ENCODE results near the gene CHCHD6.

Gene CHCHD6, protein sequence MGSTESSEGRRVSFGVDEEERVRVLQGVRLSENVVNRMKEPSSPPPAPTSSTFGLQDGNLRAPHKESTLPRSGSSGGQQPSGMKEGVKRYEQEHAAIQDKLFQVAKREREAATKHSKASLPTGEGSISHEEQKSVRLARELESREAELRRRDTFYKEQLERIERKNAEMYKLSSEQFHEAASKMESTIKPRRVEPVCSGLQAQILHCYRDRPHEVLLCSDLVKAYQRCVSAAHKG

DNA sequence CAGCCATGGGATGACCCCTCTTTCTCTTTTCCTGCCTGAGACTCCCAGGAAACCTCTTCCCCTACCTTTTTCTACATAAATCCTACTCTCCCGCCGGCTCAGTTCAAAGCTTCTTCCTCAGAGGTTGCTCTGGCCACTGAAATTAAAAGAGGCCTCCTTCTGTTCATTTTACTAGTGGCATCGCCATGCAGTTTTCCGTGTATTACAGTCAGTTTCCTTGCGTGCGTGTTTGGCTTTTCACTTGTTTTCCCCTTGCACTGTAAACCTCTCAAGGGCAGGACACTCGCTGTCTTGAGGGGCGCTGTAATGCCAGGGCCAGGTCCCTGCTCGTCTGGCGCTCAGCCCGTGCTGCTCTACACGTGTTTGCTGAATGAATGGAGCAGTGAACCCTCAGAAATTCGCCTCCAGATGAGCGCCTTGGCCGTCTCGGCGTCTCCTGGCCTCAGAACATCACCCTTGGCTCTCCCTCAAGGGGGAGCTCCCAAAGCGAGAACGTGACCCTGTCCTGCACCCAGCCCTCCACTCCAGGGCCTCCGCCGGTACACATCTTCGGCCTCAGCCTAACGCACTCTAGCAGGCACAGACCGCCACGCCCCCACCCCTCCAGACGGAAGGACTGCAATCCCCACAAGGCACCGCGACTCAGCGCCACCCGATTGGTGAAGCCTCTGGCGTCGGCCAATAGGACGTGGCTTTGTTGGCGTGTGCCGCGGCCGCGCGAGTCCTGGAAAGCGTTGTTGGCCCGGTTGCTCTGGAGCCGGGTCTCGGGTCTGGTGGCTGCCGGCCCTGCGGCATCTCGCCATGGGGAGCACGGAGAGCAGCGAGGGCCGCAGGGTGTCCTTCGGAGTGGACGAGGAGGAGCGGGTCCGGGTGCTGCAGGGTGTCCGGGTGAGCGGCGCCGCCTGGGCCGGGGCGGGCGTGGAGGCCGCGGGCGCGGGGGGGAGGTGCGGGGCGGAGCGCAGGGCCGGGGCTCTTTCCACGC is at the start of gene CHCHD6:
Gene CHCHD6 (plus strand): TSS at position 729 of the 982 bp plus-strand sequence. CDS start 73 bp downstream, at position 802.
- peak; percentile 90 to 94 for DNase-seq (ENCODE audit: low read depth in 2 of 2, low spot score in 1 of 2)

DNA sequence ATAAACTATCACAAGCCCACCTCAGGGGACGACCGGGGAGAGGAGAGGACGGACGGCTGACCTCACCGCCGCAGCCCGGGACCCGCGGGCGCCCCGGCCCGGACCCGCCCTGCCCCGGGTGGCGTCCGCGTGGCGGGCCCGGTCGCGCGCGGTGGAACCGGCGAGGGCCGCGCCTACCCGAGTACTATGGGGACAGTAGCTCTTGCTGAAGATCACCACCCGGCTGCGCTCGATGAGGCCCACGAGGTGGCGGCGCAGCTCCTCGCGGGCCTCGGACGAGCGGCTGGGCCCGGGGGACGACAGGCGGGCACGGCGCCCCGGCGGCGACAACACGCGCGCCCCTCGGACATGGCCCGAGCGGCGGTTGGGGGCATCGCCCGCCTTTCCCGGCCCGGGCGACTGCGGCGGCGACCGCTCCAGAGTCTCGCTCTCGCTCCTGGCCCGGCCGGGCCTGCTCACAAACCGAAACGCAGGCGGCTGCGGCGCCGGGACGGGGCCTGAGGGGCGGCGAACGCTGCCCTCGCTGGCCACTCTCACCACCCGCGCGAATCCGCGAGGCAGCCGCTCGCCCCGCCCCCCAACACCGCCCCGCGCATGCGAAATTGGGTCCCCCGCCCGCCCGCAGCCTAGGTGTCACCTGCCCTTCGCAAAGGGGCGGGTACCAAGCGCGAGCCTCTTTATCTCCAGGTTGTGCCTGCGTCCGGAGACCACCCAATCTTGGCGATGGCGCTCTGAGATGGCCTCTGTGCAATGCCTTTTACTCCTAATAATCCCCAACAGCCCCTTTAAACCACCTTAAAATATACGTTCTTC is 49.3 kb upstream of the CHCHD6 start, which contains the start of gene TXNRD3:
Gene TXNRD3 (minus strand): TSS at position 554 of the 813 bp plus-strand sequence.
- peak; percentile 47 to 59 for DNase-seq (ENCODE audit: low read depth in 2 of 2, low spot score in 1 of 2)

DNA sequence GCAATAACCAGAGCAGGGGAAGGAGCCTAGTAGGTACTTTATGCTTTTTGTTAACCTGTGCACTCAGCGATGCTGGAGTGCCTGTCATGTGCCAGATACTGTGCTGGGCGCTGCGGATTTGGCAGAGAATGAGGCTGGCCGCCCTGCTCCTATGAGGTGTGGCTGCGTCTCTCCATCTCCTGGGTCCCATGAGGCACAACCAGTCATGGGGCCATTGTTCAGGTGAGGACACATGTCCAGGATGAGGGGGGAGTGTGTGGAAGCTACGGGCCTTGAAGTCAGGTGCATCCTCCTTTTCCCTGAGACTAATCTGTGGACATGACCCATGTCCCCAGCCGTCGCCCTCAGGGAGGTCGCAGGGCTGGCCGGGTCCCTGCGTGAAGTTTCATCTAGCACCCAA is 48.2 kb upstream of the CHCHD6 start:
- DNase-seq (ENCODE audit: low read depth in 2 of 2, low spot score in 1 of 2), result no peak

DNA sequence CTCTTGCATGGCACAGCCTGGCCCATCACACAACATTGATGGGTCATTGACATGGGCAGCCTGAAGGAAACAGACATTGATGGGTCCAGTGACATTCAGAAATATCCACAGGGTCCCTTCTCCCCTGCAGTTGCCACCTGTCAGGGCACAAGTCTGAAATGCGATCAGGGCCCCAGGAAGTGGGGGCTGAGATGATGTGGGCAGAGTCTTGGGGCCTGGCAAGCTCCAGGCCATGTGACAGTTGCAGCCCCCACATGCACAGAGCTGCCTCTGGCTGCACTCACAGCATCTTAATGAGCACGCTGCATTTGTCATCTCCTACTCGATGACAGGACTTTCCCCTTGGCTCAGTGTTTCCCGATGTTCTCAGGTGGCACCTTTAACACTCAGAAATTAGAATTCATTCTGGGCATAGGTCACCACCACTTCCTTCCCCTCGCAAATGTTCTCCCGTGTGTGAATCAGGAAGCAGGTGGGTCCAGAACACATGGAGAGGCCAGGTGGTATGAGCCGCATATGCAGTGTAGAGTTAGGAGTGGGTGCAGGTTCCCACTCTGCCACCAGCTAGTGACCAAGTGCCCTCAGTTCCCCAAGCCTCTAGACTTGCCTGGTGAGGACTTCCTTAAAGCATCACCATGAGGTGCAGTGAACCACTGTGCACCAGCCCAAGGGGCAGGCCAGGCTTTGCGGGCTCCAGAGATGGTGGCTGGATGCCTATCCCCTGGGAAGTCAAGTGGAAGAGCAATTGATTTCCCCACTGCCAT is 47.5 kb upstream of the CHCHD6 start:
- DNase-seq (ENCODE audit: low read depth in 2 of 2, low spot score in 1 of 2), result no peak

DNA sequence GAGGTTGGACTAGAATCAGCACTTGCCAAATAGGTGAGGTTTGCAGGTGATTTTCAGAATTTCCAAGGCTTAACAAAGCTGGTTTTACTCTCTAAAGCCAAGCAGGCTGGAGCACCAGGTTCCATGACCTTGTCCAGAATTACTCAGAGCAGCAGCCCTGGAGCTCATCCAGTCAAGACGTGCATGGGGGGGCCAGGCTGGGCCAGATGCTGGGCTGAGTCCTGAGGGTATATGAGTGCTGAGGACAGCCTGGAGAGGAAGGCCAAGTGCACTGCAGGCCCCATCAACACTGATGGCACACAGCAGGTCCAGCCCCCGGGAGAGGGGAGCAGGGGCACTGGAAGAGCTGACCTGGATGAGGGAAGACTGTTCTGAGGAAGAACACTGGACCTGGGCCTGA is 46.1 kb upstream of the CHCHD6 start:
- DNase-seq (ENCODE audit: low read depth in 2 of 2, low spot score in 1 of 2), result no peak

DNA sequence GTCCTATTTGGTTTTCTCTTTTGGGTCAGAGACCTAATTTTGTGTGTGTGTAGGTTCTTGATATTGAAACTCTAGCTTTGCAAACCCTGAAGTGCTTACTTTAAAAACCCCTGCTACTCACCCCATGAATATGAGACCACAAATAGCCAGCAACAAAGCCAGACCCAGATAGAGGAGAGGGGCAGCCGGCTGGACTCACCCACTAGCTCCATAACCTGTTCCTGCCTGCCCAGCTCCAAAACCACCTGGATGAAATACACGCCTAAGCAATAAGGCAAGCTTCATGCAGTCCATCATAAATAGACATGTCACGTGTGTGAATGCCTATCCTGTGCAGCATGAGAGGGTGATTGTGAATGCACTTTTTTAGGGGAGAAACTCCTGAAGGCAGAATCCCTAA is 45.5 kb upstream of the CHCHD6 start:
- DNase-seq (ENCODE audit: low read depth in 2 of 2, low spot score in 1 of 2), result no peak

DNA sequence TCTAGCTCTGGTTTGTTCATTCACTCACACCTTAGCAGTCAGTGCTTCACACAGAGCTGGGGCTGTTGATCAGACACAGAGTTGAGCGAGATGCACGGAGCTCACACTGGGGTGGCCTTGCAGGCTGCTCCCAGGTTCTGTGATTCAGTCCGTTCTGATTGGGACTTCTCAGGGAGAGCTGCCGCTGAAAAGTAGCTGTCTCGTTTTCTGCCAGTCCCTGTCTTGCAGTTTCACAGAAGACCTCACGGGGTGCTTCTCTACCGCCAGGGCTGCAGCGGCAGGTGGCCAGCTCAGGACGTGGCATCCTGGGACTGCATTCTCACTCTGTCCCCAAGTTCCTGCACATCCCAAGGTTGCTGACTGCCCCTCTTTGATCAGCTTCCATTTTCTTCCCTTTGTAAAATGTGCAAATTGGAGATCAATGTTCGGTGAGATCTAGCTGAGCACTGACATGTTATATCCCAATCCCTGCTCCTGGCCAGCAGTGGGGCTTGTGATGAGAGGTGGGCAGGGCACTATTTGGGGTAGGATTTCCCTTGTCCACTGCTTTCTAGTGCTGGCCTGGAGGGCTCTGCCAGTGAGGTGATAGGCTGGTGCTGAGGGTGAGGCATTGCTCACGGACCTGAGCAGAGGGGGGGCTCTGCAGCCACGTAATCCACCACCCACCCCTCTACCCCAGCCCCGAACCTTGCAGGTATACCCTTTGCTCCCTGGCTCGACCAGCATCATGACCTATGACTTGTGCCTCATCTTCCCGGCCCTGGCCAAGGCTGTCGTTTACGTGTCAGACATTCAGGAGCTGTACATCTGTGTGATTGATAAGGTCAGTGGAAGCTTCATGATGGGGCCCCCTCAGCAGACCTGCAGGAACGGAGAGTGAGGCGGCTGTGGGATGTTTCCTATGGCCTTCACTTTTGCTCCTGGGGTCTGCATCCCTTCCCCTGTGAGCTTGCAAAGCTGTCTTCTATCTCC is 43.8 kb upstream of the CHCHD6 start:
- no peak for DNase-seq (ENCODE audit: low read depth in 2 of 2, low spot score in 1 of 2)

DNA sequence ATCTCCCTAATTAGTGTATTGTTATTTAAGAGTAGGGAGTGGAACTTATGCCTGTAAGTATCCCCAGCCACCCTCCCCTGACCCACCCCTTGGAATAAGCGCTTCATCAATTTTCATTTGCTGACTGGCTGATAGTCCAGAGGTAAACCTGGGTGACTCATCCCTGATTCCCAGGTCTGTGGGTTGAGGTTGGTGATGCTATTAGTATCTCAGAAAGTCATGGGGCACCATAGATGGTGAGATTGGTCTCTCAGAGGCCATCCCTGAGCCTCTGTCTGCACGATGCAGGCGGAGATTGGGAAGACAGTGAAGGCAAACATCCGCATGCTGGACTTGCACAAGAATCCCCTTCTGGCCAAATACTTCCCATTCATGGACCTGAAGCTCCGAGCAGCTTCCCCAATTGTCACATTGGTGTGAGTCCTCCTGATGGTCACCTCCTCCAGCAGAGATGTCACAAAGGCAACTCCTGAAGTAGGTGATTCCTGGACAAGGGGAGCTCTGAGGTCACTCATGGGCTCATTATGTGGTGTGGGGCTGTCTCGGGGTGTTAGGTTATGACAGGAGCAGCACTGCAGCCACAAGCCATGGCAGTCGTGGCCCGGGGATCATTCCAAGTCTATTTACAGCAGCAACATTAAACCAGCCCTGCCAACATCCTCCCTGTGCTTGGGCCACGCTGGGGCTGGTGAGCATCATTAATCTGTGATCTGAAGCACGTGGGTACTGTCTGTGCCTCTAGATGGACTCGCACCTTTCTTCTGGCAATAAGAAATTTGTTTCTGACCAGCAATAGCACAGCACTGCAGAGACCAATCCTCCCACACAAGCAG is 42.3 kb upstream of the CHCHD6 start:
- no peak for DNase-seq (ENCODE audit: low read depth in 2 of 2, low spot score in 1 of 2)

DNA sequence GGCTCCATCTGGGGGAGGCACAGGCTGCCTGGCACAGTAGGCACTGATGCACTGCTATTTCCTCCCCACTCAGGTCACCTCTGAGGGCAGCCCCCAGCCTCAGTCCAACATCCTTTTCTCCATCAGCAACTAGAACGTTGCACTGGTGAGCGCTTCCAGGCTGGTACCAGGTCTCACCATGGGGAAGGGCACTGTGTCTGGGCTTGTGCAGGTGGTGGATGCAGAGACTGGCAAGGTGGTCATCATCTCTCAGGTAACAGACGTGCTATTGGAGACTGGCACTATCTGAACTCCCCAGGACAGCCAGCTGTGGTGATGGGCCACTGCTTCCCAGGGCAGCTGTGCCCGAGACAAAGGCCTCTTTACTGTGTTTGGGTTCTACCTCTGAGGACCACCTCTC is 40.8 kb upstream of the CHCHD6 start:
- no peak for DNase-seq (ENCODE audit: low read depth in 2 of 2, low spot score in 1 of 2)

DNA sequence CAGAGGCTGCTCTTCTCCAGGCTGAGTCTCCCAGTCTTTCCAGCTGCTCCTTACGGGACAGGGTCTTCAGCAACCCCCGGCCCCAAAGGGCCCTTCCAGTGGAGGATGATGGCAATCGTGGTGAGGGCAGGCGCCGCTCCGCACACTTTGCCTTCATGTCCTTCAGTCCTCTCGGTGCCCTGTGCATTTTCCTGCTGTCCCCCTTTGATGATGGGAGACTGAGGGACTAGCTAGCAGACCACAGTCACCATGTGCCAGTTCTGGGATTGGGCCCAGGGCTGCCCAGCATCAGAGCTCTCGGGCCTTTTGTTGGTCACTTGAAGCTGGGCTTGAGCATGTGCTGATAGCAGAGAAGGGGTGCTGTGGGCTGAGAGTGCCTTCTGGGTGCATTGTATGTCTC is 40.3 kb upstream of the CHCHD6 start:
- no peak for DNase-seq (ENCODE audit: low read depth in 2 of 2, low spot score in 1 of 2)

DNA sequence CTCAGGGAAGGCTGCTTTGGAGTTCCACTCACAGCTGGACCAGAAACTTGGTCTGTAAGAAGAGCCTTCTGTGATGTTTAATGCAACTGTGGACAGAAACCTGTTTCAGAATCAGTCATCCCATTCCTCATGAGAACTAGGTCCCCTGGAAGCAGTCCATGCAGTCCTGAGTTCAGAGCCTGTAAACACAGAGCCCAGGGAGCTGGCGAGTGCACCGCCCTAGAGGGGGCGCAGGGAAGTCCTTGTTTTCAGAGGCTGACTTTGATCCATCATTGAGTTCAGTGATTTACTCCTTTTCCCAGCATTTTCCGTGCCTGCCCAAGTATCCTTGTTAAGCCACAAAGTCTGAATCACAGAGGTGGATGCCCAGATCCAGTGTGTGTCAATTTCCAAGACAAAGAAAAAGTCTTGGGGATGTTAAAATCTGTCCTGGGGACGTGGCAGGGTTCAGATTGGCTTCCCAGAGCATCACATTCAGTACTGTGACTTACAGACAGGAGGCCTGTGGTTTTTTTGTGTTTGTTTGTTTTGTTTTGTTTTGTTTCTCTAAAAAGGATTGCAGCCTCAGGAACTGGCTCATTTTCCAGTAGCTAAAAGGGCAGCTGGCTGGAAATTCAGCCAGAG is 39.3 kb upstream of the CHCHD6 start:
- no peak for DNase-seq (ENCODE audit: low read depth in 2 of 2, low spot score in 1 of 2)

DNA sequence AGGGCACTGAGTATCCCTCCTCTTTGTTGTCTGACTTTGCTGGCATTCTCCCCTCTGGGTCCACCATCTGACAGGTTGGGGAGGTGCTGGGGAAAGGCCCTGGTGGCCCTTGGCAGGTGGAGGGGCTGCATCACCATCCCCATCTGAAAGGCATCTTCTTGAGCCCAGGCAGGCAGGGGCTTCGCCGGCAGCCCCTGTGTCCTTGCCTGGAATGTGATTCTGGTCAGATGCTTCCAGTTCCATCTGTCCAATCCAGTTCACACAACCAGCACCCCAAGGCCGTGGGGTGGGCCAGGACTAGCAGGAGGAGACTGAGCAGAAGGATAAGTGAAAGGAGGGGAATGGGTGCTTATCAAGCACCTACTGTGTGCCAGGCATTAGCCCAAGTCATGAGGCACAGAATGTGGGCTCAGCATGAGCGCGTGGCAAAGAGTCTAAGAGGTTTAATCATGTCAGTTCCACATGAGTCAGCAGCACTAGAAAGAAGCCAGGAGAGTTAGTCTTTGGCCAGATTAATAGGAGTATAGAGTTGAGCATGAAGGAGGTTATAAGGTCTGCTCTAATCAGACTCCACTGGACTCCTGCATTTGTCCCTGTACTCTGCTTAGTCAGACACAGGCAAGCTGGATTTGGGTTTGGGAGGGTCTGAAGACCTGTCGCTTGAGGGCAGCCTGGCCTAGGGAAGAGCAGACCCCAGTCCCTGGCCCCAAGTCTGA is 38.7 kb upstream of the CHCHD6 start:
- DNase-seq (ENCODE audit: low read depth in 2 of 2, low spot score in 1 of 2), result no peak

DNA sequence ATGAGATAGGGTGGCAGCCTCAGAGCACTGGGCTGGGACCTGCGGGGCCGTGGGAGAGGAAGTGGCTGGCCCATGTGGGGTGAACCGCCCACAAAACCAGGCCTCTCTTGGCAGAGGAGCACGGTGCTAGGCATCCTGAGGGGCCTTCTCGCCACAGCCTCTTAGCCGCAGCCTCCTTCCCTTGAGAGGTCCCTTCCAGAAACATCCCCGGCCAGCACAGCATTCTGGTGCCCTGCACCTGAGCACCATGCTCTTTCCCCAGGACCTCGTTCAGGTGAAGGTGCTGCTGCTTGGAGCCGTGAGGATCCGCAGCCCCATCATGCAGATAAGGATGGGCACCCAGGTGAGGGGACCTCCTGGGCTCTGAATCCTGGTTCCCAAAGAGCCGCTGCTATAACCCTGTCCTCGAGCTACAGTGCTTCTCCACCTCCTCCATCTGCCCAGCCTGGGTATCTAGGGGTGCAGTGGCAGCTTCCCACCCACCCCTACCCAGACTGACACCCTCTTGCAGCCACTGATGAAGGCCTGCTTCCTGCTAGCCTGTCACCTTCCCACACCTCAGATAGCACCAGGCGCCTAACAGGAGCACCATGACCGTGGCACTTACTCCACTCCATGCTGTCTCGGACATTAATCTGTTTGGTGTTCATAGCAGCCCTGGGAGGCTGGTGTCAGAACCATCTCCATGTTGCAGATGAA is 37.9 kb upstream of the CHCHD6 start:
- DNase-seq (ENCODE audit: low read depth in 2 of 2, low spot score in 1 of 2), result no peak

DNA sequence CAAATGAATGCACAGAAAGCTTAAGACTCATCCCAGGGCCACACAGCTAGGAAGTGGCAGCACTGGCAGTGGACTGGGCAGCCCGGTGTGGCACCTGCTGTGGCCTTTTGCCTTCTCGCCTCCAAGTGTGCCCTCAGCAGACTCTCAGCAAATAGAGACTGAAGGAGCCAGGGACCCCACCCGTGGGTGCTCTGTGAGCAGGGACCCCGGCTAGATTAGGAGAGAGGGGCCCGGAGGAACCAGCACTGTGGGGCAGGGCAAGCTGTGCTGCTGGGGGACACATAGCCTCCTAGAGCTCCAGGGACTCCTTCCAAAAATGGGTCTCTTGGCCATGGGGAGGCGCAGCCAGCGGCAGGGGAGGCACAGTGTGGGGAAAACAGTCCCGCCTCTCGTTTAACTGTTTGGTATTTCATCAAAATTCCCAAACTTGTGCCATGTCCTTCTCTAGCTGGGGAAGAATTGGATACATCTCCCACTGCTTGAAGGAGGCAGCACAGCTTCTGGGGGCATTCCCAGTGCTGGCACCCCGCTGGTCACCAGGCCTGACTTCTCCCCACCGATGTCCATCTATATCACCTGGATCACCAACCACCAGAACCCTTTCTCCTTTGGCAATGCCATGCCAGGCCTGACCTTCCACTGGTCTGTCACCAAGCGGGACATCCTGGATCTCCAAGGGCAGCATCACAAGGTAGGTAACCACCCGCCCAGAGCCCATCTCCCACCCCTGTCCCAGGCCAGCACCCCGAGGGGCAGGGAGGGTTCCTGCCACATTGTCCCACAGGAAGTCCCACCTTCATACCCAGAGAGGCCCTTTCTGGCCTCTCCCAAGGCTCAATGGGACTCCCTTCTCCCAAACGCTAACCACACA is 37.1 kb upstream of the CHCHD6 start:
- DNase-seq (ENCODE audit: low read depth in 2 of 2, low spot score in 1 of 2), result no peak

DNA sequence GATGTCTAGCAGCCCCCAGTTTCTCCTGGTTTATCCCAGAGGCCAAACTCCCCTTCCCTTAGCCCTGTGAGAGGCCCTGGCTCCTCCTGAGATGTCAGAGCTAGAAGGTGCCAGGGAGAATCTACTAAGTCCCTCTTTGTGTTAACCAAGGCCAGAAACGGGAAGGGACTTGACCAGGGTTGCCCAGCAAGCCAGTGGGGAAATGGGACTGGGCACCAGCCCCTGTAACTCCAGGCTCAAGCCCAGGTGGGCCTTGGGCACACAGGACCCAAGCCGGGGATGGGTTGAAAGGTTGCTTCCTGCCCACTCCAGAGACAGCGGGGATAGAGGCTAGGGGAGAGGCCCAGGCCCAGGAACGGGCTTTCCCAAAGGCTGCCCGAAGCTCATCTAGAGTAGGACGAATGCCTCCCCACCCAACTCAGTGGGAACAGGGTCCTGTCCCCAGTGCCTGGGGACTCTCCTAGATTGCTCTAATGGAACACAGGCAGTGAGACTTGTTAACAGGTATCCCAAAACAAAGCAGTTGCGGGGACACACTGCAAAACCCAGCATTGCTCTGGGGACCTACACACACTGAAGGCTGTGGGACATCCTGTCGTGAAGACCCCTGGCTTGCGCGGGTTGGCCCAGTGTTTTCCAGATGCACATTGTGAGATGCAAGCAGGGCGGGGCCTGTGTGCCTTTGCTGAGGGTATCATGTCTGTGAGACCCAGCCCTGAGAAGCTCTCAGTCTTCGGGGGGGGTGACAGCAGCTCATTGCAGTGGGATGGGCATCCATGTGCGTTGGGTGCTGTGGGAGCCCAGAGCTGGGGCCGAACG is 36.2 kb upstream of the CHCHD6 start:
- DNase-seq (ENCODE audit: low read depth in 2 of 2, low spot score in 1 of 2), result no peak
